Mesothelial cell of epicardium (in vitro differentiated cells): ENCODE measurements around the gene THRA. TPM values are rescaled to one million over a fixed set of nuclear protein-coding genes. Genes with fewer than 3 reads are reported as not detected.

Experiments
- DNase-seq, 2 experiments: peaks; one replicate each; pipeline ENCODE4 v3.0.0; 2021; ENCODE audit warnings: low spot score in 2 of 2; ENCODE audit not compliant: unreplicated experiment in 2 of 2
- H3K27ac Mint-ChIP-seq: 2 replicates; pipeline ENCODE4 v1.8.0; 2021; ENCODE audit warnings: mixed read lengths
- H3K27me3 Mint-ChIP-seq: 2 replicates; pipeline ENCODE4 v1.8.0; 2021; ENCODE audit warnings: low read depth, mixed read lengths
- H3K36me3 Mint-ChIP-seq: 2 replicates; pipeline ENCODE4 v1.8.0; 2021; ENCODE audit warnings: mixed read lengths
- H3K4me1 Mint-ChIP-seq: 2 replicates; pipeline ENCODE4 v1.8.0; 2021; ENCODE audit warnings: mixed read lengths
- H3K4me3 Mint-ChIP-seq: 2 replicates; pipeline ENCODE4 v1.8.0; 2021; ENCODE audit warnings: mild to moderate bottlenecking, moderate library complexity, mixed read lengths
- H3K9me3 Mint-ChIP-seq: 2 replicates; pipeline ENCODE4 v1.8.0; 2021; ENCODE audit warnings: mixed read lengths
- total RNA-seq: library from RNA; stranded (reverse); gene quantifications from 3 replicates; pipeline ENCODE4 v1.2.1, GENCODE V29; 2021
- TF ChIP-seq, protein P1 (sequence below): fragments of 200-600 bp; sonication (generic); IDR thresholded peaks from one replicate; pipeline ENCODE4 v1.5.0; 2021; ENCODE audit warnings: antibody characterized with exemption; ENCODE audit not compliant: unreplicated experiment

Gene THRA
- total RNA-seq, 1 donor from 2014 or later: 42.4 TPM

DNA sequence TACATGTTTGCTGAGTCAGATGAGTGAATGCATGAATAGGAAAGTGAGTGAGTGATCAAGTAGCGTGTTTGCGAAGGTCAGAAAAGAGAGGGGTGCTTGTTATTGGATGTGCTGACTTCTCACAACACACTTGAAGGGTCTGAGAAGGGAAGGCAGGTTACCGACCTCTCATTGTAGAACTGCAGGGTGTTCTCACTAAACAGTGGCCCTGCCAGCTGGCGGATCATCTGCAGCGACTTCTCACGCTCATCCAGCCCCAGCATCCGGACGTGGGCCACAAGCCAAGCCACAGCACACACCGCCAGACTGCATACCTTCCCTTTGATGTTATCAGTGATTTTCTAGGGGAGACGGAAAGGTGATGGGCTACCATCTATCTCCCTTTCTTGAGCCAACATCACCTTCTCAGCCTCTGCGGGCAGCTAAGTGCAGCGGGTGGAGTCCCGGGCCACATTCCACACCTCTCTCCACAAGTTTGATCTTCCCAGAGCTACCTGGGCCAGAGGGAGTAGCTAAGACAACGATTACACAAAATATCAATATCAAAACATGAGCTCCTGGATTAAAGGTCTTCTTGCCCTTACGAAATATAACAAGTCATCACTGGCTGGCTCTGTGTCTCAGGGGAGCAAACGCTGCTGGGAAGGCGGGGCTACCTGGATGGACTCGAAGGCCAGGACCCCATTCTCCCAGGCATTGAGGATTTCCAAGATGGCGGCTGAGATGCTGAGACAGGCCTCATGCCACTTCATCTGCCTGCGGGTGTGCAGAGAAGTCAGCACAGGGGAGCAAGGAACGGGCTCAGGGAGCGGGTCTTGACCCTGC, 36.6 kb upstream of the THRA start:
- Mint-ChIP-seq H3K4me3 (no peak overlapping the region), H3K4me1 (peaks cover 6% of the 10 kb centered on the region), H3K36me3 (peaks cover 46% of the 10 kb centered on the region), H3K27ac (no peak overlapping the region), H3K27me3 (no peaks in the 10 kb centered on the region), H3K9me3 (no peaks in the 10 kb centered on the region)
- DNase-seq: no peak
- TF ChIP-seq, protein P1, sequence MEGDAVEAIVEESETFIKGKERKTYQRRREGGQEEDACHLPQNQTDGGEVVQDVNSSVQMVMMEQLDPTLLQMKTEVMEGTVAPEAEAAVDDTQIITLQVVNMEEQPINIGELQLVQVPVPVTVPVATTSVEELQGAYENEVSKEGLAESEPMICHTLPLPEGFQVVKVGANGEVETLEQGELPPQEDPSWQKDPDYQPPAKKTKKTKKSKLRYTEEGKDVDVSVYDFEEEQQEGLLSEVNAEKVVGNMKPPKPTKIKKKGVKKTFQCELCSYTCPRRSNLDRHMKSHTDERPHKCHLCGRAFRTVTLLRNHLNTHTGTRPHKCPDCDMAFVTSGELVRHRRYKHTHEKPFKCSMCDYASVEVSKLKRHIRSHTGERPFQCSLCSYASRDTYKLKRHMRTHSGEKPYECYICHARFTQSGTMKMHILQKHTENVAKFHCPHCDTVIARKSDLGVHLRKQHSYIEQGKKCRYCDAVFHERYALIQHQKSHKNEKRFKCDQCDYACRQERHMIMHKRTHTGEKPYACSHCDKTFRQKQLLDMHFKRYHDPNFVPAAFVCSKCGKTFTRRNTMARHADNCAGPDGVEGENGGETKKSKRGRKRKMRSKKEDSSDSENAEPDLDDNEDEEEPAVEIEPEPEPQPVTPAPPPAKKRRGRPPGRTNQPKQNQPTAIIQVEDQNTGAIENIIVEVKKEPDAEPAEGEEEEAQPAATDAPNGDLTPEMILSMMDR: no peak

DNA sequence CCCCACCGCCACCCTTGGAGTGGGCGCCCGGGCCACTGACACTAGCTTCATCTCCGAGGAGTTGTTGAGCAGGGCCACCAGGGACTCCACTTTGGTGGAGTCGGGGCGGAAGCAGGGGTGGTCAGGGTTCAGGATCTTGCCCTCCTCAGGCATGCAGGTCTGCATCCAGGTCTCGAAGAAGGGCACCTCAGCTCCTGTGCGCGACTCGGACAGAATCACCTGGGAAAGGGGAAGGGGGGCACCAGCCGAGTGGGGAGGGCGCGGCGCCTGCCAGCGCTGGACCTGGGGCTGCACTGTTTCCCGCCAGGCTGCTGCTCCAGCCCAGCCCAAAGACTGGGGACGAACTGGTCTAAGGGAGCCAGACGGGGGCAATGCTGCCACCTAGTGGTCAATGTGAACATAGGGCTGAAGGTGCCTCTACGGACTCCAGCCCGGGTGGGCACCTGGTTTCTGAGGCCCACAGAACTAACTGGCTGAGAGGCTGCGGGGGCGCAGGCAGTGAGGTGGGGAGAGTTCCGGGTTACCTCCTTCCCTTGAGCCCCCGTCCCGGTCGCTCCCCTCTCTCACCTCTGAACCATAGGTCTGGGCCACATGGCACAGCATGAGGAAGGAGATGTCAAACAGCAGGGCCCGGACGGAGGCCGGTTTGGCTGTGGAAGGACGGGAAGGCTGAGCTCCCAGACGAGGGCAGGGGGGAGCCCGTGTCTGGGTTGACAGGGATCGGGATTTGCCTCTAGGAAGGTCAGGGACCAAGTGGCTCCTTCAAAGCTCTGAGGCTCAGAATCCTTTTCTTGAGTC, 35.8 kb upstream of the THRA start:
- DNase-seq: peak; percentile 61 to 80
- Mint-ChIP-seq H3K27ac (no peak overlapping the region), H3K4me3 (no peak overlapping the region), H3K27me3 (no peaks in the 10 kb centered on the region), H3K4me1 (peaks cover 6% of the 10 kb centered on the region), H3K9me3 (no peaks in the 10 kb centered on the region), H3K36me3 (peaks cover 47% of the 10 kb centered on the region)
- TF ChIP-seq, protein P1: peak; percentile 99

DNA sequence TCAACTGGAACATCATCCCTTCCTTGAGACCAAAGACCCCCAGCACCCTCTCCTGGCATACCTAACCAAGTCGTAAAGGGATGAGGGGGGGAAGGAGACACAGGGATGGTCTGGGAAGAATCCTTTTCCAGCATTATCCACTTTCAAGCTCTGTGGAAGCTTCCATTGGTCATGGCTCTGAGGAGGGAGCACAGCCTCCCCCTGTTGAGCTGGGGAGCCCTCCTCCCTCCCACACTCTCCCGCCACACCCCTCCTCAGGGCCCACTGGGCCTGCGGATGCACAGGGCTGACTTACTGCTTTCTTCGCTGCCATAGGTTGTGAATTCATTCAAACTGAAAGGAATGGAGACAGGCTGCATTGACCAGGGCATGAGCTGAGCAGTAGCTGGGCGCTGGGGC, 35.2 kb upstream of the THRA start:
- peaks cover 6% of the 10 kb centered on the region for H3K4me1 Mint-ChIP-seq
- H3K27me3 Mint-ChIP-seq: no peaks in the 10 kb centered on the region
- H3K36me3 Mint-ChIP-seq: peaks cover 53% of the 10 kb centered on the region
- H3K27ac Mint-ChIP-seq: no peak overlapping the region
- no peaks in the 10 kb centered on the region for H3K9me3 Mint-ChIP-seq
- TF ChIP-seq, protein P1: no peak
- H3K4me3 Mint-ChIP-seq: no peak overlapping the region
- no peak for DNase-seq

DNA sequence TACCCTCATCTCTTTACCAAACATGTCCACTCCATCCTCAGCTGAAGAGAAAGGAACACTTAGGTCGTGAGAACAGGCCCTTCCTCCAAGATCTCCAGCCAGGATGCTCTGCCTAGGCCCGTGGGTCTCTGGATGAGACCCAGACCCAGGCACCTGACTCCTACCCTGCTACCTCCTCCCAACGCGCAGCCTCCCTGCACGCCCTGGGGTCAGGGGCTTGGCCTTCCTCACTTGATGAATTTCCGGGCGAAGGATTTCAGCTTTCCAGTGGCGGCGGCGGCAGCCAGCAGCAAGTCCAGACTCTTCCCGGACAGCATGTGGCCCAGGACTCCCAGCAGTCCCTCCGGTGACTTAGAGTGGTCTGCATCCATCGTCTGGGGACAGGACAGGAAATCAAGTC, 34.2 kb upstream of the THRA start:
- TF ChIP-seq, protein P1: no peak
- Mint-ChIP-seq H3K4me1 (peaks cover 5% of the 10 kb centered on the region), H3K27ac (no peak overlapping the region), H3K9me3 (no peaks in the 10 kb centered on the region), H3K4me3 (no peak overlapping the region), H3K36me3 (peaks cover 54% of the 10 kb centered on the region), H3K27me3 (no peaks in the 10 kb centered on the region)
- DNase-seq: no peak

DNA sequence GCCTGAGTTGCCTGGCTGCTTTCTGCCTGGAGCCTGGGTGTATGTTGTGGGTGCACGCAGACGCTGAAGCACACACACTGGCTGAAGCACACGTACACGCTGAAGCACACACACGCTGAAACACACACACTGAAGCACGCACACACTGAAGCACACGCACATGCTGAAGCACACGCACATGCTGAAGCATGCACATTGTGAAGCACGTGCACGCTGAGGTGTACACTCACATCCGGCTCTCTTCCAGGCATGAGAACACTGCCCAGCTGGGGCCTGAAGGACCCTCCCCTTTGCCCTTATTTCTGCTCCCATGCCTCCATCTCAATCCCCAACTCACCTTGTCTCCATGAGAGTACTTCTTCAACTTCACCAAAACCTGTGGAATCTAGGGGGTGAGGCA, 31.1 kb upstream of the THRA start:
- no peak for DNase-seq
- Mint-ChIP-seq H3K4me3 (no peak overlapping the region), H3K36me3 (peaks cover 44% of the 10 kb centered on the region)

More for the DNA sequence above, 31.1 kb upstream of the THRA start:
- TF ChIP-seq, protein P1: no peak
- no peaks in the 10 kb centered on the region for H3K27me3 Mint-ChIP-seq
- no peaks in the 10 kb centered on the region for H3K9me3 Mint-ChIP-seq
- H3K4me1 Mint-ChIP-seq: no peaks in the 10 kb centered on the region
- no peak overlapping the region for H3K27ac Mint-ChIP-seq
